HepG2 (cell line): ENCODE measurements around the gene ZNF226. TPM values are rescaled to one million over a fixed set of nuclear protein-coding genes. Genes with fewer than 3 reads are reported as not detected.

Source experiments
- ARNTL ChIP-seq: sonication (generic); formaldehyde crosslinking; IDR thresholded peaks from 2 replicates; pipeline ENCODE4 v1.4.0; 2020; ENCODE audit warnings: mild to moderate bottlenecking, missing genetic modification reagents
- HNF4G ChIP-seq, 2 experiments: sonication (generic) in 1 of 2; formaldehyde crosslinking in 1 of 2; IDR thresholded peaks; 2 replicates each; pipeline versions ENCODE4 v1.4.0 to v1.6.1; 2011 to 2020; ENCODE audit warnings: borderline replicate concordance in 2 of 2, low read depth in 2 of 2, mild to moderate bottlenecking in 2 of 2, low read length in 1 of 2, missing genetic modification reagents in 1 of 2, moderate library complexity in 1 of 2
- JUNB ChIP-seq: sonication (generic); formaldehyde crosslinking; IDR thresholded peaks from 2 replicates; pipeline ENCODE4 v1.8.0; 2022; ENCODE audit warnings: missing genetic modification reagents, mild to moderate bottlenecking, borderline replicate concordance
- MAFK ChIP-seq, 2 experiments: IDR thresholded peaks in 1 of 2; conservative IDR thresholded peaks in 1 of 2; 2 replicates each; pipeline ENCODE4 v1.6.1; 2011; ENCODE audit warnings: improper control_type of control experiment in 2 of 2, low read length in 2 of 2
- NONO ChIP-seq, 2 experiments: fragments of 450-650 bp in 1 of 2; sonication (generic) in 1 of 2; formaldehyde crosslinking in 1 of 2; IDR thresholded peaks in 1 of 2; conservative IDR thresholded peaks in 1 of 2; 2 replicates each; pipeline versions ENCODE4 v1.6.1 to v1.8.0; 2017 to 2022; ENCODE audit warnings: mild to moderate bottlenecking in 1 of 2, missing genetic modification reagents in 1 of 2, moderate library complexity in 1 of 2
- NR2F6 ChIP-seq, 2 experiments: IDR thresholded peaks; 2 replicates each; pipeline ENCODE4 v1.6.1; 2016; ENCODE audit warnings: antibody characterized with exemption in 1 of 2, mild to moderate bottlenecking in 1 of 2
- polyA plus RNA-seq, 8 experiments: library from polyadenylated mRNA; depleted of rRNA in 3 of 8; stranded (reverse) in 7 of 8; unstranded in 1 of 8; fragments of >200 nt; fragmentation: Illumina TruSeq in 4 of 8; extraction: Trizol in 4 of 8; gene quantifications; 2 replicates each; pipeline versions ENCODE4 v1.2.1 to v1.2.3, GENCODE V29; 2011 to 2016; ENCODE audit warnings: low read depth in 4 of 8, missing spikeins in 1 of 8, mixed read lengths in 1 of 8; ENCODE audit not compliant: insufficient read depth in 1 of 8
- total RNA-seq, 5 experiments: library from RNA; depleted of rRNA; stranded (reverse); fragments of >200 nt; fragmentation: Illumina TruSeq; extraction: Trizol; gene quantifications; 2 replicates each; pipeline ENCODE4 v1.2.3, GENCODE V29; 2016; ENCODE audit warnings: low read depth in 1 of 5
- TF ChIP-seq, protein P1 (sequence below): sonication (generic); formaldehyde crosslinking; conservative IDR thresholded peaks from 2 replicates; pipeline ENCODE4 v1.8.0; 2022; ENCODE audit warnings: missing genetic modification reagents
- TF ChIP-seq, protein P2 (sequence below): conservative IDR thresholded peaks from 2 replicates; pipeline ENCODE4 v1.6.1; 2018; ENCODE audit warnings: missing genetic modification reagents
- TF ChIP-seq, protein P3 (sequence below), 2 experiments: sonication (generic) in 1 of 2; formaldehyde crosslinking in 1 of 2; IDR thresholded peaks; 2 replicates each; pipeline versions ENCODE4 v1.4.0 to v1.6.1; 2018 to 2020; ENCODE audit warnings: missing genetic modification reagents in 2 of 2, borderline replicate concordance in 1 of 2, low read depth in 1 of 2, mild to moderate bottlenecking in 1 of 2, missing biosample characterization in 1 of 2
- TF ChIP-seq, protein P4 (sequence below): IDR thresholded peaks from 2 replicates; pipeline ENCODE4 v1.6.1; 2016; ENCODE audit warnings: missing biosample characterization, missing genetic modification reagents, low read depth
- TF ChIP-seq, protein P5 (sequence below), 2 experiments: sonication (generic) in 1 of 2; formaldehyde crosslinking in 1 of 2; IDR thresholded peaks; 2 replicates each; pipeline versions ENCODE4 v1.6.1 to v1.9.0; 2014 to 2022; ENCODE audit warnings: antibody characterized with exemption in 1 of 2, borderline replicate concordance in 1 of 2, inconsistent platforms in 1 of 2, low read depth in 1 of 2, missing genetic modification reagents in 1 of 2

The ZNF226 gene
- total and polyA plus RNA-seq, 2 of the 13 experiments (the other 11 are each of a cell fraction or from before 2014, with no cell fraction given) = 8.3 to 16.0 TPM

DNA sequence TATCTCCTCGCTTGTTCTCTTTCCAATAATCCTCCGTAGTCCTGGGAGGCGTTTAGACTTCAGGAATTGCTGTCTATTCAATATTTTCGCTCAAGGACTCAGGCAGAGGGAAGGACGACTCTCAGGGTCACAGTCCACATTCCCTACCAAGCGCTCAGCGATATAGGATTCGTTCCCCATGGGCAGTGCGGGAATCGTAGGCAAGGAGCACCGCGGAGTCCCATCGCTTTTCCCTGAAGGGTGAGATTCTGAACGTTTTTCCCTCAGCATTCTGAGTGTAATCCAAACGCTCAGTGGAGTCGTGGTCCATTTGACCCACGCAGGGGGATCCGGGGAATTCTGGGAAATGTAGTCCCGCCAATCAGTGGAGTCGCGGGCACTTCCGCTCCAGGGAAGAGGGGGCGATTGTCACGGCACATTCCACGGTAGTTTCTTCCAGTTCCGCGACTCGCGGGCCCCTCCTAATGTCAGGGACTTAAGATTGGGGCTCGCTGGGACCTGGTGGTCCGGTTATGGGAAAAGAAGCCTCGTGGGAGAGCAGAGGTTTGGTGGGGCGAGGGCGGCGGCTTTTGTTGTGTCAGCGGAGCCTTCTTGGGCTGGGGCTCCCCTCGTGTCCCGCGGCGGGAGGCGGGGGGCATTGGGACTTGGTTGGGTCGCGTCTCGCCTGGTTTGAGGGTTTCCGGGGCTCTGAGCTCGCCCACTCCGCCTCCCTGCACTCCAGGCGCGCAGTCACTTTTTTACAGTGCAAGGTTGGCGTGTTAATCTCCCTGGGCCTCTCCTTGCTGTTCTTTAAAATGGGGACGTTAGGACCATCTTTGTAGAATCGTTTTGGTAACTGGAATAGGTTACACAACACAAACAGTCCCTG, 23.5 kb upstream of the ZNF226 start, which contains the start of gene ZNF234 (continued):
- TF ChIP-seq, protein P1, sequence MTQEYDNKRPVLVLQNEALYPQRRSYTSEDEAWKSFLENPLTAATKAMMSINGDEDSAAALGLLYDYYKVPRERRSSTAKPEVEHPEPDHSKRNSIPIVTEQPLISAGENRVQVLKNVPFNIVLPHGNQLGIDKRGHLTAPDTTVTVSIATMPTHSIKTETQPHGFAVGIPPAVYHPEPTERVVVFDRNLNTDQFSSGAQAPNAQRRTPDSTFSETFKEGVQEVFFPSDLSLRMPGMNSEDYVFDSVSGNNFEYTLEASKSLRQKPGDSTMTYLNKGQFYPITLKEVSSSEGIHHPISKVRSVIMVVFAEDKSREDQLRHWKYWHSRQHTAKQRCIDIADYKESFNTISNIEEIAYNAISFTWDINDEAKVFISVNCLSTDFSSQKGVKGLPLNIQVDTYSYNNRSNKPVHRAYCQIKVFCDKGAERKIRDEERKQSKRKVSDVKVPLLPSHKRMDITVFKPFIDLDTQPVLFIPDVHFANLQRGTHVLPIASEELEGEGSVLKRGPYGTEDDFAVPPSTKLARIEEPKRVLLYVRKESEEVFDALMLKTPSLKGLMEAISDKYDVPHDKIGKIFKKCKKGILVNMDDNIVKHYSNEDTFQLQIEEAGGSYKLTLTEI = no peak
- TF ChIP-seq MAFK (conservative IDR thresholded peaks at IDR 0.05 in 1 of 2, IDR thresholded peaks at IDR 0.05 in 1 of 2; ENCODE audit: low read length in 2 of 2) (no peak), NR2F6 (IDR thresholded peaks at IDR 0.05) (peak; percentile 47; the same call in 1 of the 2 replicates), NR2F6 (CRISPR knock-in tag; IDR thresholded peaks at IDR 0.05) (peak; percentile 39; the same call in 1 of the 2 replicates), NONO (IDR thresholded peaks at IDR 0.05) (no peak), NONO (CRISPR knock-in tag; conservative IDR thresholded peaks at IDR 0.05) (peak; percentile 51; the same call in 1 of the 2 replicates), JUNB (CRISPR knock-in tag) (no peak), HNF4G (IDR thresholded peaks at IDR 0.05; ENCODE audit: borderline replicate concordance, low read depth, low read length) (peak; percentile 24; the same call in 1 of the 2 replicates), HNF4G (CRISPR knock-in tag; IDR thresholded peaks at IDR 0.05; ENCODE audit: borderline replicate concordance, low read depth) (peak; percentile 66; the same call in 1 of the 2 replicates), ARNTL (CRISPR knock-in tag) (0 out of 2 replicates have a peak, but pooled peaks have one; percentile 39)
- TF ChIP-seq, protein P2, sequence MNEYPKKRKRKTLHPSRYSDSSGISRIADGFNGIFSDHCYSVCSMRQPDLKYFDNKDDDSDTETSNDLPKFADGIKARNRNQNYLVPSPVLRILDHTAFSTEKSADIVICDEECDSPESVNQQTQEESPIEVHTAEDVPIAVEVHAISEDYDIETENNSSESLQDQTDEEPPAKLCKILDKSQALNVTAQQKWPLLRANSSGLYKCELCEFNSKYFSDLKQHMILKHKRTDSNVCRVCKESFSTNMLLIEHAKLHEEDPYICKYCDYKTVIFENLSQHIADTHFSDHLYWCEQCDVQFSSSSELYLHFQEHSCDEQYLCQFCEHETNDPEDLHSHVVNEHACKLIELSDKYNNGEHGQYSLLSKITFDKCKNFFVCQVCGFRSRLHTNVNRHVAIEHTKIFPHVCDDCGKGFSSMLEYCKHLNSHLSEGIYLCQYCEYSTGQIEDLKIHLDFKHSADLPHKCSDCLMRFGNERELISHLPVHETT = no peak
- TF ChIP-seq, protein P3, sequence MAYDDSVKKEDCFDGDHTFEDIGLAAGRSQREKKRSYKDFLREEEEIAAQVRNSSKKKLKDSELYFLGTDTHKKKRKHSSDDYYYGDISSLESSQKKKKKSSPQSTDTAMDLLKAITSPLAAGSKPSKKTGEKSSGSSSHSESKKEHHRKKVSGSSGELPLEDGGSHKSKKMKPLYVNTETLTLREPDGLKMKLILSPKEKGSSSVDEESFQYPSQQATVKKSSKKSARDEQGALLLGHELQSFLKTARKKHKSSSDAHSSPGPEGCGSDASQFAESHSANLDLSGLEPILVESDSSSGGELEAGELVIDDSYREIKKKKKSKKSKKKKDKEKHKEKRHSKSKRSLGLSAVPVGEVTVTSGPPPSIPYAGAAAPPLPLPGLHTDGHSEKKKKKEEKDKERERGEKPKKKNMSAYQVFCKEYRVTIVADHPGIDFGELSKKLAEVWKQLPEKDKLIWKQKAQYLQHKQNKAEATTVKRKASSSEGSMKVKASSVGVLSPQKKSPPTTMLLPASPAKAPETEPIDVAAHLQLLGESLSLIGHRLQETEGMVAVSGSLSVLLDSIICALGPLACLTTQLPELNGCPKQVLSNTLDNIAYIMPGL (CRISPR knock-in tag; IDR thresholded peaks at IDR 0.05; ENCODE audit: borderline replicate concordance in 1 of 2, low read depth in 1 of 2) = peak; percentile 61 to 62; a peak in 2 of 4 replicates
- TF ChIP-seq, protein P4, sequence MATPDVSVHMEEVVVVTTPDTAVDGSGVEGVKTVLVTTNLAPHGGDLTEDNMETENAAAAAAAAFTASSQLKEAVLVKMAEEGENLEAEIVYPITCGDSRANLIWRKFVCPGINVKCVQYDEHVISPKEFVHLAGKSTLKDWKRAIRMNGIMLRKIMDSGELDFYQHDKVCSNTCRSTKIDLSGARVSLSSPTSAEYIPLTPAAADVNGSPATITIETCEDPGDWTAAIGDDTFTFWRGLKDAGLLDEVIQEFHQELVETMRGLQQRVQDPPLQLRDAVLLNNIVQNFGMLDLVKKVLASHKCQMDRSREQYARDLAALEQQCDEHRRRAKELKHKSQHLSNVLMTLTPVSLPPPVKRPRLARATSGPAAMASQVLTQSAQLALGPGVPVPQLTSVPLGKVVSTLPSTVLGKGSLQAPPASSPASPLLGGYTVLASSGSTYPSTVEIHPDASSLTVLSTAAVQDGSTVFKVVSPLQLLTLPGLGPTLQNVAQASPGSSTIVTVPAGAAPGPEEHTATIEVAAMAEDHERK = peak; percentile 27; the same call in 1 of the 2 replicates
- TF ChIP-seq, protein P5, sequence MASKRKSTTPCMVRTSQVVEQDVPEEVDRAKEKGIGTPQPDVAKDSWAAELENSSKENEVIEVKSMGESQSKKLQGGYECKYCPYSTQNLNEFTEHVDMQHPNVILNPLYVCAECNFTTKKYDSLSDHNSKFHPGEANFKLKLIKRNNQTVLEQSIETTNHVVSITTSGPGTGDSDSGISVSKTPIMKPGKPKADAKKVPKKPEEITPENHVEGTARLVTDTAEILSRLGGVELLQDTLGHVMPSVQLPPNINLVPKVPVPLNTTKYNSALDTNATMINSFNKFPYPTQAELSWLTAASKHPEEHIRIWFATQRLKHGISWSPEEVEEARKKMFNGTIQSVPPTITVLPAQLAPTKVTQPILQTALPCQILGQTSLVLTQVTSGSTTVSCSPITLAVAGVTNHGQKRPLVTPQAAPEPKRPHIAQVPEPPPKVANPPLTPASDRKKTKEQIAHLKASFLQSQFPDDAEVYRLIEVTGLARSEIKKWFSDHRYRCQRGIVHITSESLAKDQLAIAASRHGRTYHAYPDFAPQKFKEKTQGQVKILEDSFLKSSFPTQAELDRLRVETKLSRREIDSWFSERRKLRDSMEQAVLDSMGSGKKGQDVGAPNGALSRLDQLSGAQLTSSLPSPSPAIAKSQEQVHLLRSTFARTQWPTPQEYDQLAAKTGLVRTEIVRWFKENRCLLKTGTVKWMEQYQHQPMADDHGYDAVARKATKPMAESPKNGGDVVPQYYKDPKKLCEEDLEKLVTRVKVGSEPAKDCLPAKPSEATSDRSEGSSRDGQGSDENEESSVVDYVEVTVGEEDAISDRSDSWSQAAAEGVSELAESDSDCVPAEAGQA (IDR thresholded peaks at IDR 0.05; ENCODE audit: low read depth) = no peak
- TF ChIP-seq, protein P5 (CRISPR knock-in tag; IDR thresholded peaks at IDR 0.05; ENCODE audit: borderline replicate concordance) = no peak
